Measurements from ENCODE around the gene BSG. TPM values are rescaled to one million over a fixed set of nuclear protein-coding genes. Genes with fewer than 3 reads are reported as not detected.

The BSG gene
- total and polyA plus RNA-seq, 10 of the 15 experiments (the other 5 are each of a cell fraction or from before 2014, with no cell fraction given) = 2.8 to 297 (median 199) TPM

DNA sequence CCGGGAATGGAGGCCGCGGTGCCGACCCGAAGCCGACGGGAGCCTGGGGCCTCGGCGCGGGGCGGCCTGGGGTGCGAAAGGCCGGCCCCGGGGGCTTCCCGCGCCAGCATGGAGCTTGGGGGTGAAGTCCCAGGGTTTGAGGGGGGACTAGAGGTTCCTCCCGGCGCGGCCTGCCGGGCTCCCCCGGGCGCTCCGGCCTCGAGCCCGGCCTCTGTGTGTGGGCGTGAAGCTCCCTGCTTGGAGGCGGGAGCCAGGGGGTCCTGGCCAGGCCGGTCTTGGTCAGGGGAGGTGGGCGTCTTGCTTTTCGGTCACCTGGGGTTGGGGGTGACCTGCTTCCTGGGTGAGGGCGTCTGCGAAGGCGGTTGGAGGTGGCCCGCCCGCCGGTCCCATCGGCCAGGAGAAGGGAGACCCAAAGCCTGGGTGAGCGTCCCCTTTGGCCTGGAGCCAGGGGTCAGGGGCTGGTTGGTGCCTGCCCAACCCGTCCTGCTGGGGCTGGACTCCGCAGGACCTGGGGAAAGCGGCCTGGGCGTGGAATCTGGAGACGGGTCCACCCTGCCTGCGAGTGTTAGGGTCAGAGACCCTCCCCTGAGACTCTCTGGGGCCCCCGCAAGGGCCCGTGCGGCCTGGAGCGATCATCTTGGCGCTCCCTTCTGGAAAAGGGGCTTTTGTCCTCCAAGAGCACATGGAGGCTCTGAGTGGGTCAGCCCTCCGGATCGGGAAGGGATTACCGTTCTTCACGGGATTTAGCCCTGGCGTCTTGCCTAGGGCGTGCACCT is 535 bp downstream of the BSG start (continued):
- TF ChIP-seq, protein P1, sequence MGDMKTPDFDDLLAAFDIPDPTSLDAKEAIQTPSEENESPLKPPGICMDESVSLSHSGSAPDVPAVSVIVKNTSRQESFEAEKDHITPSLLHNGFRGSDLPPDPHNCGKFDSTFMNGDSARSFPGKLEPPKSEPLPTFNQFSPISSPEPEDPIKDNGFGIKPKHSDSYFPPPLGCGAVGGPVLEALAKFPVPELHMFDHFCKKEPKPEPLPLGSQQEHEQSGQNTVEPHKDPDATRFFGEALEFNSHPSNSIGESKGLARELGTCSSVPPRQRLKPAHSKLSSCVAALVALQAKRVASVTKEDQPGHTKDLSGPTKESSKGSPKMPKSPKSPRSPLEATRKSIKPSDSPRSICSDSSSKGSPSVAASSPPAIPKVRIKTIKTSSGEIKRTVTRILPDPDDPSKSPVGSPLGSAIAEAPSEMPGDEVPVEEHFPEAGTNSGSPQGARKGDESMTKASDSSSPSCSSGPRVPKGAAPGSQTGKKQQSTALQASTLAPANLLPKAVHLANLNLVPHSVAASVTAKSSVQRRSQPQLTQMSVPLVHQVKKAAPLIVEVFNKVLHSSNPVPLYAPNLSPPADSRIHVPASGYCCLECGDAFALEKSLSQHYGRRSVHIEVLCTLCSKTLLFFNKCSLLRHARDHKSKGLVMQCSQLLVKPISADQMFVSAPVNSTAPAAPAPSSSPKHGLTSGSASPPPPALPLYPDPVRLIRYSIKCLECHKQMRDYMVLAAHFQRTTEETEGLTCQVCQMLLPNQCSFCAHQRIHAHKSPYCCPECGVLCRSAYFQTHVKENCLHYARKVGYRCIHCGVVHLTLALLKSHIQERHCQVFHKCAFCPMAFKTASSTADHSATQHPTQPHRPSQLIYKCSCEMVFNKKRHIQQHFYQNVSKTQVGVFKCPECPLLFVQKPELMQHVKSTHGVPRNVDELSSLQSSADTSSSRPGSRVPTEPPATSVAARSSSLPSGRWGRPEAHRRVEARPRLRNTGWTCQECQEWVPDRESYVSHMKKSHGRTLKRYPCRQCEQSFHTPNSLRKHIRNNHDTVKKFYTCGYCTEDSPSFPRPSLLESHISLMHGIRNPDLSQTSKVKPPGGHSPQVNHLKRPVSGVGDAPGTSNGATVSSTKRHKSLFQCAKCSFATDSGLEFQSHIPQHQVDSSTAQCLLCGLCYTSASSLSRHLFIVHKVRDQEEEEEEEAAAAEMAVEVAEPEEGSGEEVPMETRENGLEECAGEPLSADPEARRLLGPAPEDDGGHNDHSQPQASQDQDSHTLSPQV (IDR thresholded peaks at IDR 0.05) = no peak
- TF ChIP-seq LARP7 (IDR thresholded peaks at IDR 0.05) (0 out of 2 replicates have a peak, but pooled peaks have one; percentile 12), HDAC6 (IDR thresholded peaks at IDR 0.05; ENCODE audit: unreplicated experiment) (peak; percentile 8), SRF (IDR thresholded peaks at IDR 0.05; ENCODE audit: low read depth in 2 of 2, low read length in 2 of 2) (no peak), ZBED1 (IDR thresholded peaks at IDR 0.05; ENCODE audit: borderline replicate concordance) (no peak), JUND (IDR thresholded peaks at IDR 0.05; ENCODE audit: low read depth, low read length) (no peak), BHLHE40 (IDR thresholded peaks at IDR 0.05; ENCODE audit: borderline replicate concordance in 1 of 2, low read depth in 2 of 2, low read length in 1 of 2) (0 out of 4 replicates have a peak, but pooled peaks of 1 of the 2 experiments have one; percentile 24)
- TF ChIP-seq, protein P2, sequence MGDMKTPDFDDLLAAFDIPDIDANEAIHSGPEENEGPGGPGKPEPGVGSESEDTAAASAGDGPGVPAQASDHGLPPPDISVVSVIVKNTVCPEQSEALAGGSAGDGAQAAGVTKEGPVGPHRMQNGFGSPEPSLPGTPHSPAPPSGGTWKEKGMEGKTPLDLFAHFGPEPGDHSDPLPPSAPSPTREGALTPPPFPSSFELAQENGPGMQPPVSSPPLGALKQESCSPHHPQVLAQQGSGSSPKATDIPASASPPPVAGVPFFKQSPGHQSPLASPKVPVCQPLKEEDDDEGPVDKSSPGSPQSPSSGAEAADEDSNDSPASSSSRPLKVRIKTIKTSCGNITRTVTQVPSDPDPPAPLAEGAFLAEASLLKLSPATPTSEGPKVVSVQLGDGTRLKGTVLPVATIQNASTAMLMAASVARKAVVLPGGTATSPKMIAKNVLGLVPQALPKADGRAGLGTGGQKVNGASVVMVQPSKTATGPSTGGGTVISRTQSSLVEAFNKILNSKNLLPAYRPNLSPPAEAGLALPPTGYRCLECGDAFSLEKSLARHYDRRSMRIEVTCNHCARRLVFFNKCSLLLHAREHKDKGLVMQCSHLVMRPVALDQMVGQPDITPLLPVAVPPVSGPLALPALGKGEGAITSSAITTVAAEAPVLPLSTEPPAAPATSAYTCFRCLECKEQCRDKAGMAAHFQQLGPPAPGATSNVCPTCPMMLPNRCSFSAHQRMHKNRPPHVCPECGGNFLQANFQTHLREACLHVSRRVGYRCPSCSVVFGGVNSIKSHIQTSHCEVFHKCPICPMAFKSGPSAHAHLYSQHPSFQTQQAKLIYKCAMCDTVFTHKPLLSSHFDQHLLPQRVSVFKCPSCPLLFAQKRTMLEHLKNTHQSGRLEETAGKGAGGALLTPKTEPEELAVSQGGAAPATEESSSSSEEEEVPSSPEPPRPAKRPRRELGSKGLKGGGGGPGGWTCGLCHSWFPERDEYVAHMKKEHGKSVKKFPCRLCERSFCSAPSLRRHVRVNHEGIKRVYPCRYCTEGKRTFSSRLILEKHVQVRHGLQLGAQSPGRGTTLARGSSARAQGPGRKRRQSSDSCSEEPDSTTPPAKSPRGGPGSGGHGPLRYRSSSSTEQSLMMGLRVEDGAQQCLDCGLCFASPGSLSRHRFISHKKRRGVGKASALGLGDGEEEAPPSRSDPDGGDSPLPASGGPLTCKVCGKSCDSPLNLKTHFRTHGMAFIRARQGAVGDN (IDR thresholded peaks at IDR 0.05) = no peak
